BE2C (cell line): ENCODE results near the gene PITPNC1.
"Not testable (repeated sequence)": the region's sequence is repeated elsewhere in the genome, so short reads cannot be mapped to it uniquely, and the experiment has no call there.

ENCODE experiments used
- DNase-seq: peaks from one replicate; pipeline ENCODE4 v3.0.0-alpha.2; 2020
- H3K27me3 ChIP-seq: fragments of 250-450 bp; sonication (Bioruptor Pico); 2 replicates; pipeline ENCODE4 v1.5.1; 2020; ENCODE audit warnings: mild to moderate bottlenecking
- H3K36me3 ChIP-seq: fragments of 250-450 bp; sonication (Bioruptor Pico); 2 replicates; pipeline ENCODE4 v1.5.1; 2020; ENCODE audit warnings: mild to moderate bottlenecking
- H3K4me1 ChIP-seq: fragments of 250-450 bp; sonication (Bioruptor Pico); 2 replicates; pipeline ENCODE4 v1.5.1; 2020
- H3K4me3 ChIP-seq: 2 replicates; pipeline ENCODE4 v1.5.1; 2011; ENCODE audit warnings: low read depth, low read length
- H3K9me3 ChIP-seq: fragments of 250-450 bp; sonication (Bioruptor Pico); 2 replicates; pipeline ENCODE4 v1.5.1; 2020
- CTCF ChIP-seq: IDR thresholded peaks from 2 replicates; pipeline ENCODE4 v1.5.1; 2012; ENCODE audit warnings: mild to moderate bottlenecking, low read depth, low read length

Gene PITPNC1

DNA sequence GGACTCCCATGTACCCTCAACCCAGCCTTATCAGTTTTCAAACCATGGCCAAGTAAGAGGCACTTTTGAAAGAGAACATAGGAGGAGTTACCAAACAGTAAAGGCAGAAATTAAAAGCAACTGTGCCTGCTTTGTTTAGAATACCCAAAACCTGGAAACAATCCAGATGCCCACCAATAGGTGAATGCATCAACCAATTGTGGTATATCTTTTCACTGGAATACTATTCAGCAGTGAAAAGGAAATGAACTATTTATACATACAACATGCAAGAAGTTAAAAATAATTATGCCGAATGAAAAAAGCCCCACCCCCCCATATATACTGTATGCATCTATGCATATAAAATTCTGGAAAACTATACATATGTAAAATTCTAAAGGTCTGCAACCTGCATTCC lies 37.0 kb downstream of the PITPNC1 start:
- H3K36me3 ChIP-seq: no peaks in the 10 kb centered on the region
- H3K9me3 ChIP-seq: peaks cover 2% of the 10 kb centered on the region; the same call in 1 of the 2 replicates
- H3K4me3 ChIP-seq: no peak overlapping the region
- DNase-seq: no peak
- no peaks in the 10 kb centered on the region for H3K27me3 ChIP-seq
- TF ChIP-seq CTCF: no peak
- H3K4me1 ChIP-seq: no peaks in the 10 kb centered on the region

GRCh38 chr17:67414559-67414958 lies 37.5 kb downstream of the PITPNC1 start:
- no peak overlapping the region for H3K4me3 ChIP-seq
- no peaks in the 10 kb centered on the region for H3K4me1 ChIP-seq
- DNase-seq: no peak
- H3K36me3 ChIP-seq: no peaks in the 10 kb centered on the region
- no peaks in the 10 kb centered on the region for H3K27me3 ChIP-seq
- H3K9me3 ChIP-seq: peaks cover 2% of the 10 kb centered on the region; the same call in 1 of the 2 replicates
- no peak for TF ChIP-seq CTCF

DNA sequence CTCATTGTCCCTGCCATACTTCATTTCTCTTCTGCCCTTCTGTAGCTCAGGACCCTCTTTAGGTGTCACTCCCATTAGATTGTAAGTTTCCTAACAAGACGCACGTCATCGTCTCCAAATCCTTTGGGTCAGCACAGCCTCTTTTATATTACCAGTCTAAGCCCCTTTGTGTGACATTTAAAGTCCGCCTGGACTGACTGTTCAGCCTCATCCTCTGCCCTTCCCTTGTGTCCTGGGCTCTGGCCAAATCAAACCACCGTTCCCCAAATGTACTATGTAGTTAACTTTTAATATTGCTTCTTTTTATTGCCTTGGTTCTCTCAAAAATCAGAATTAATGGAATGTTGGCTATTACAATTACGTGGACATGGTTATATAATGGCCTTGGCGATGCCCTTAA lies 38.2 kb downstream of the PITPNC1 start:
- Histone ChIP-seq H3K4me3 (no peak overlapping the region), H3K9me3 (peaks cover 2% of the 10 kb centered on the region; the same call in 1 of the 2 replicates), H3K36me3 (no peaks in the 10 kb centered on the region), H3K4me1 (no peaks in the 10 kb centered on the region), H3K27me3 (no peaks in the 10 kb centered on the region)
- DNase-seq: no peak
- no peak for TF ChIP-seq CTCF

DNA sequence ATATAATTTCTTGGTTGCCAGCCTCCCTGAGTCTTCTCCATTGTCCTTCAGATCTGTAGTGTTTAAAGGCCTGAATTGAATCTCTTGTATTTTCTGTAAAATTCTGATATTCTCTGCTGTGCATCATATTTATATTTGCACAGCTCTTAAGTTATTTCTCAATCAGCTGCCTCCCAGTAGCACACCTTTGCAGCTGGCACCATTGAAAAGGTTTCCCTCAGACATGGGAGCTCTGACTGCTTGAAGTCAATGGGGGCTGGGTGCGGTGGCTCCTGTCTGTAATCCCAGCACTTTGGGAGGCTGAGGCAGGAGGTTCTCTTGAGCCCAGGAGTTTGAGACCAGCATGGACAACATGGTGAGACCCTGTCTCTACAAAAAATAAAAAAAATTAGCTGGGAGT lies 40.4 kb downstream of the PITPNC1 start:
- H3K36me3 ChIP-seq: no peaks in the 10 kb centered on the region
- H3K4me3 ChIP-seq: no peak overlapping the region
- H3K4me1 ChIP-seq: no peaks in the 10 kb centered on the region
- TF ChIP-seq CTCF: no peak
- no peak for DNase-seq
- H3K9me3 ChIP-seq: peaks cover 2% of the 10 kb centered on the region; the same call in 1 of the 2 replicates
- no peaks in the 10 kb centered on the region for H3K27me3 ChIP-seq

- no peaks in the 10 kb centered on the region for H3K27me3 ChIP-seq
- no peaks in the 10 kb centered on the region for H3K9me3 ChIP-seq
- TF ChIP-seq CTCF: no peak
- no peak for DNase-seq
- no peaks in the 10 kb centered on the region for H3K4me1 ChIP-seq
- H3K36me3 ChIP-seq: no peaks in the 10 kb centered on the region
- no peak overlapping the region for H3K4me3 ChIP-seq
These were observed 43.9 kb downstream of the PITPNC1 start for GRCh38 chr17:67420994-67421393.

DNA sequence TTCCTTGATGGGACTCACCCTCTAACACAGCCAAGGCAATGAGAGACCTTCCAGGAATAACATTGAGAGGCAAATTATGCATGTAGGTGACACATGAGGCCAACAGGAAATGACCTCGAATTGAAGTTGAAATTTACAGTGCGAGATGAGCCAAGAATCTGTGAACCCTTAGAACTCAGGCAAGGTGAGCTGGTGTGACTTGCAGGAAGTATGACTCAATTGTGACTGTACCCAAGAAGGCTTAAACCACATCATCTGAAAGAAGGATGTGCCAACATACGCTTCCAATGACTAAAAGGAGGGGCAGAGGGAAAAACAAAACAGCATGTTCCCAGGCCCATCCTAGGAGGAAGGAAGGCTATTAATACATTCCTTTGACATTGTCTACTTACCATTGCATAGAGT lies 44.8 kb downstream of the PITPNC1 start:
- TF ChIP-seq CTCF: no peak
- no peaks in the 10 kb centered on the region for H3K27me3 ChIP-seq
- DNase-seq: no peak
- no peaks in the 10 kb centered on the region for H3K4me1 ChIP-seq
- H3K36me3 ChIP-seq: no peaks in the 10 kb centered on the region
- H3K4me3 ChIP-seq: no peak overlapping the region
- no peaks in the 10 kb centered on the region for H3K9me3 ChIP-seq

- H3K36me3 ChIP-seq, H3K4me3 ChIP-seq, H3K9me3 ChIP-seq, H3K4me1 ChIP-seq, DNase-seq, H3K27me3 ChIP-seq: not testable (repeated sequence)
These were observed 45.2 kb downstream of the PITPNC1 start for GRCh38 chr17:67422296-67422695.
